ENCODE data around the gene RPL12. TPM values are rescaled to one million over a fixed set of nuclear protein-coding genes. Genes with fewer than 3 reads are reported as not detected.
A peak's percentile ranks its signal among the peaks of the same experiment; 100 is the strongest.

The RPL12 gene
- total and polyA plus RNA-seq, 10 donors: 1,013 to 9,017 (median 1,657) TPM

DNA sequence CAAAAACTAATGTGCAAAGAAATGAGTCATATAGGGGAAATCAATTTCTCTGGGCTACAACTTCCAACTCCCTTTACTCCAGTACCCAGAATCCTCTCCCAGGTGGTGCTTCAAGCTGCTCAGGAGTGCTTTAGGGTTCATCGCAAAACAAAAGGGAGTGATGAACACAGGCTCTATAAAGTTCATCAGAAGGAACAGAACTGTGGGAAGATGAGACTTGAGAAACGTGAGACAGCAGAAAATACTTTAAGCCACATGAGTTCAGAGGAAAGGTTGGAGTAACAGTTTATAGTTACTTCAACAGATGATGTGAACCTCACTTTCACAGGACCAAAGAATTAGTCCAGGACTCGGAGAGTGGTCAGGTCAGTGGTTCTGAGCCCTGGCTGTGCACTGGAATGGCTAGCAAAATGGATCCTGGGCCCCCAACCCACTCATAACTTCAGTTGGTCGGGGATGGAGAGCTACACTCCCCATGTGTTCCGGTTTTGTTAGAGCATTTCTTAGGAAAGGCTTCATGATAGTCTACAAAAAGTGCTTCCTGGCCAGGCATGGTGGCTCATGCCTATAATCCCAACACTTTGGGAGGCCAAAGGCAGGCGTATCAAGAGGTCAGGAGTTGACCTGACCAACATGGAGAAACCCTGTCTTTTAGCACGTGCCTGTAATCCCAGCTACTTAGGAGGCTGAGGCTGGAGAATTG is 4.3 kb downstream of the RPL12 start:
- Histone ChIP-seq H3K36me3 (peaks cover 0 to 86% (median 75%) of the 10 kb centered on the region in 6 donors), H3K4me3 (no peak overlapping the region), H3K9me3 (peaks cover 0 to 14% (median 0%) of the 10 kb centered on the region in 8 donors), H3K4me1 (peaks cover 16 to 40% (median 27%) of the 10 kb centered on the region in 6 donors), H3K27me3 (replicated peaks in 1 of 7) (no peaks in the 10 kb centered on the region), H3K27ac (peak overlapping the region in 1 of 8 donors; percentile 27)
- TF ChIP-seq POLR2A (IDR thresholded peaks at IDR 0.05): no peak
- TF ChIP-seq, protein P1, sequence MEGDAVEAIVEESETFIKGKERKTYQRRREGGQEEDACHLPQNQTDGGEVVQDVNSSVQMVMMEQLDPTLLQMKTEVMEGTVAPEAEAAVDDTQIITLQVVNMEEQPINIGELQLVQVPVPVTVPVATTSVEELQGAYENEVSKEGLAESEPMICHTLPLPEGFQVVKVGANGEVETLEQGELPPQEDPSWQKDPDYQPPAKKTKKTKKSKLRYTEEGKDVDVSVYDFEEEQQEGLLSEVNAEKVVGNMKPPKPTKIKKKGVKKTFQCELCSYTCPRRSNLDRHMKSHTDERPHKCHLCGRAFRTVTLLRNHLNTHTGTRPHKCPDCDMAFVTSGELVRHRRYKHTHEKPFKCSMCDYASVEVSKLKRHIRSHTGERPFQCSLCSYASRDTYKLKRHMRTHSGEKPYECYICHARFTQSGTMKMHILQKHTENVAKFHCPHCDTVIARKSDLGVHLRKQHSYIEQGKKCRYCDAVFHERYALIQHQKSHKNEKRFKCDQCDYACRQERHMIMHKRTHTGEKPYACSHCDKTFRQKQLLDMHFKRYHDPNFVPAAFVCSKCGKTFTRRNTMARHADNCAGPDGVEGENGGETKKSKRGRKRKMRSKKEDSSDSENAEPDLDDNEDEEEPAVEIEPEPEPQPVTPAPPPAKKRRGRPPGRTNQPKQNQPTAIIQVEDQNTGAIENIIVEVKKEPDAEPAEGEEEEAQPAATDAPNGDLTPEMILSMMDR (IDR thresholded peaks at IDR 0.05 in 8 of 11, conservative IDR thresholded peaks at IDR 0.05 in 3 of 11): no peak
- TF ChIP-seq POLR2AphosphoS5 (IDR thresholded peaks at IDR 0.05): no peak
- WGBS, 5 donors: 80 to 91% (median 81%) methylated on average over 6 to 7 of the region's 7 CpGs
- DNase-seq: no peak
- intact Hi-C loops (cut with DNase I; ENCODE audit: low total_unique reads): no loop called here

DNA sequence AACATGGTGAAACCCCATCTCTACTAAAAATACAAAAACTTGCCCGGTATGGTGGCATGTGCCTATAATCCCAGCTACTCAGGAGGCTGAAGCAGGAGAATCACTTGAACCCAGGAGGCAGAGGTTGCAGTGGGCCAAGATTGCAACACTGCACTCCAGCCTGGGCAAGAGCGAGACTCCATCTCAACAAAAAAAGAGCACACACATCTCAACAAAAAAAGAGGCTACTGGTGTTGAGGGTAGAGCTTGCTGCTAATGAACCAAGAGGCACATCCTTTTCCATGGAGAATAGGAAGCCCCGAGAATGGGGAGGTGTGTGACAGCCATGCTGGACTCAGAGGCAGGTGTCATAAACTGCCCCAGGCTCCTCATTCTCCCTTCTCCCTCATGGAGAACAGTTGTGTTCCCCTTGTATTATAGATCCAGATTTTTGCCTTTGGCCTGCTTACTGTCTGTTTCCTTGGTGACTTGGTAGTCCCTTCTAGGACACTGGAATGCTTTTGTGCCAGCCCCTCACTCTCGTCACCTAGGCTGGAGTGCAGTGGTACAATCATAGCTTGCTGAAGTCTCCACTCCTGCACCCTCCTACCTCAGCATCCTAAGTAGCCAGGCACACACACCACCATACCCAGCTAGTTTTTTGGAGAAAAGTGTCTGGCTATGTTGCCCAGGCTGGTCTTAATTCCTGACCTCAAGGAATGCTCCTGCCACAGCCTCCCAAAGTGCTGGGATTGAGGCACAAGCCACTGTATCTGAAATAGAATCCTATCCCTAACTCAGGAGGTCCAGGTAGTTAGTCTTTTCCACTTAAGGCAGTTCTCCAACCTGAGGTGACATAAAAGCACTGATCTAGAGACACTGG is 5.1 kb downstream of the RPL12 start:
- H3K36me3 ChIP-seq: peaks cover 0 to 94% (median 83%) of the 10 kb centered on the region in 6 donors
- WGBS, 5 donors: 80 to 88% (median 87%) methylated on average over 4 of the region's 4 CpGs
- no peaks in the 10 kb centered on the region for H3K27me3 ChIP-seq (replicated peaks in 1 of 7)
- H3K27ac ChIP-seq: peak overlapping the region in 1 of 8 donors; percentile 27
- H3K9me3 ChIP-seq: peaks cover 0 to 14% (median 0%) of the 10 kb centered on the region in 8 donors
- intact Hi-C loops (cut with DNase I; ENCODE audit: low total_unique reads): no loop called here
- no peak for DNase-seq
- peaks cover 16 to 38% (median 26%) of the 10 kb centered on the region in 6 donors for H3K4me1 ChIP-seq
- no peak overlapping the region for H3K4me3 ChIP-seq
- no peak for TF ChIP-seq POLR2A (IDR thresholded peaks at IDR 0.05)
- TF ChIP-seq, protein P1 (IDR thresholded peaks at IDR 0.05 in 8 of 11, conservative IDR thresholded peaks at IDR 0.05 in 3 of 11): no peak
- TF ChIP-seq POLR2AphosphoS5 (IDR thresholded peaks at IDR 0.05): peak in 1 of 3 donors; percentile 10

DNA sequence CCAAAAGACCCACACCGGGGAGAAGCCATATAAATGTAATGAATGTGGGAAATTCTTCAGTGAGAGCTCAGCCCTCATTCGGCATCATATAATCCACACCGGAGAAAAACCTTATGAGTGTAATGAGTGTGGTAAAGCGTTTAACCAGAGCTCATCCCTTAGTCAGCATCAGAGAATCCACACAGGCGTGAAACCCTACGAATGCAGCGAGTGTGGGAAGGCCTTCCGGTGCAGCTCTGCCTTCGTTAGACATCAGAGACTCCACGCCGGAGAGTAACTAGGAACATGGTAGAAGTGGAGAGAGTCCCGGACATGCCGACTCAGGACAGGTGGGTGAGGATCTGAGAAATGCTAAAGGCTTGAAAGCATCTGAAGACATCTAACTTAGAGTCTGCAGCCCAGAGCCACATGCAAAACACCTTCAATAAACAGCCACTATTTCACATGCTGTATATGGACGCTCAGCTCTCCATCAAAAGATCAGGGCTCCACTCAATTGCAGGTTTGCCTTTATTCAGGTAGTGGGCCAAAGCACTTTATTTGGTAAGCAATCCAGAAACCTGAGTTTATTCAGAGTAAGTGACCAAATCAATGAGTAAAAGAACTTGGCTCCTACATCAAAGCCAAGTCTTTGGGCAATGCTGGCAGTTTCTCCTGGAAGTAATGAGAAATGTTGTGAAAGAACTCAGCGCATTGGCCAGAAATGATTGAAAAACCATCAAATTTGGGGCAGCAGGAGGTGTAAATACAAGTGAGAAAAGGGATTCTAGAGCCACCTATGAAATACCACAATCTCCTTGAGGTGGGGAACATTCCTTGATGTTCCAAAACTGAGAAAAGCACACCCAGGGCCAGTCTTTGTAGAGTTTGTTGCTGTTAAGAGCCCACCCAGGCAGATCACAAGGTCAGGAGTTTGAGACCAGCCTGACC is 6.0 kb downstream of the RPL12 start:
- Histone ChIP-seq H3K9me3 (peaks cover 0 to 14% (median 0%) of the 10 kb centered on the region in 8 donors), H3K4me1 (peaks cover 15 to 32% (median 20%) of the 10 kb centered on the region in 6 donors), H3K27me3 (replicated peaks in 1 of 7) (no peaks in the 10 kb centered on the region), H3K27ac (no peak overlapping the region), H3K4me3 (no peak overlapping the region), H3K36me3 (peaks cover 0 to 100% (median 92%) of the 10 kb centered on the region in 6 donors)
- TF ChIP-seq POLR2A (IDR thresholded peaks at IDR 0.05) (no peak), POLR2AphosphoS5 (IDR thresholded peaks at IDR 0.05) (no peak)
- TF ChIP-seq, protein P1 (IDR thresholded peaks at IDR 0.05 in 8 of 11, conservative IDR thresholded peaks at IDR 0.05 in 3 of 11): no peak
- 93 to 96% (median 94%) methylated on average over 15 of the region's 15 CpGs for WGBS, 5 donors
- intact Hi-C loops (cut with DNase I; ENCODE audit: low total_unique reads): no loop called here
- no peak for DNase-seq
